GM23338 (cell line): ENCODE results near the gene CHST15.

ENCODE experiments used
- CREB1 ChIP-seq: fragments of 250-450 bp; sonication (Bioruptor Pico); IDR thresholded peaks from 2 replicates; pipeline ENCODE4 v1.5.0; 2020; ENCODE audit warnings: low read depth, mild to moderate bottlenecking, moderate library complexity
- CTCF ChIP-seq, 2 experiments: fragments of 200-600 bp in 1 of 2; sonication (generic) in 1 of 2; conservative IDR thresholded peaks; 2 replicates each; pipeline versions ENCODE4 v1.5.1 to v1.6.1; 2016 to 2017; ENCODE audit warnings: antibody characterized with exemption in 2 of 2, low read depth in 2 of 2, mild to moderate bottlenecking in 2 of 2, moderate library complexity in 1 of 2
- EZH2 ChIP-seq: fragments of 200-600 bp; sonication (generic); IDR thresholded peaks from one replicate; pipeline ENCODE4 v1.8.0; 2017; ENCODE audit warnings: antibody characterized with exemption, mild to moderate bottlenecking, low read depth; ENCODE audit not compliant: unreplicated experiment
- EZH2phosphoT487 ChIP-seq: fragments of 200-600 bp; sonication (generic); IDR thresholded peaks from one replicate; pipeline ENCODE4 v1.8.1; 2018; ENCODE audit warnings: antibody characterized with exemption; ENCODE audit not compliant: unreplicated experiment
- JUNB ChIP-seq: IDR thresholded peaks from one replicate; pipeline ENCODE4 v1.6.1; 2016; ENCODE audit warnings: antibody characterized with exemption; ENCODE audit not compliant: unreplicated experiment
- POLR2AphosphoS5 ChIP-seq: IDR thresholded peaks from 2 replicates; pipeline ENCODE4 v1.6.1; 2016; ENCODE audit warnings: antibody characterized with exemption, low read depth
- STAT1 ChIP-seq: IDR thresholded peaks from one replicate; pipeline ENCODE4 v1.6.1; 2016; ENCODE audit warnings: antibody characterized with exemption; ENCODE audit not compliant: unreplicated experiment
- ZNF114 ChIP-seq: fragments of 250-450 bp; sonication (Bioruptor Pico); IDR thresholded peaks from 2 replicates; pipeline ENCODE4 v1.5.0; 2020; ENCODE audit warnings: mild to moderate bottlenecking, moderate library complexity
- ZNF331 ChIP-seq: fragments of 250-450 bp; sonication (Bioruptor Pico); IDR thresholded peaks from 2 replicates; pipeline ENCODE4 v1.5.0; 2020; ENCODE audit warnings: low read depth, mild to moderate bottlenecking, moderate library complexity
- TF ChIP-seq, protein P1 (sequence below): IDR thresholded peaks from one replicate; pipeline ENCODE4 v1.6.1; 2018; ENCODE audit warnings: antibody characterized with exemption; ENCODE audit not compliant: unreplicated experiment
- TF ChIP-seq, protein P2 (sequence below): fragments of 250-450 bp; sonication (Bioruptor Pico); IDR thresholded peaks from 2 replicates; pipeline ENCODE4 v1.5.0; 2020; ENCODE audit warnings: mild to moderate bottlenecking, moderate library complexity

- TF ChIP-seq POLR2AphosphoS5 (no peak), CTCF (conservative IDR thresholded peaks at IDR 0.05; ENCODE audit: low read depth in 2 of 2) (no peak), EZH2phosphoT487 (no peak), EZH2 (no peak), CREB1 (CRISPR knock-in tag) (no peak), ZNF114 (CRISPR knock-in tag) (no peak), STAT1 (no peak), JUNB (no peak), ZNF331 (CRISPR knock-in tag) (no peak)
- TF ChIP-seq, protein P1, sequence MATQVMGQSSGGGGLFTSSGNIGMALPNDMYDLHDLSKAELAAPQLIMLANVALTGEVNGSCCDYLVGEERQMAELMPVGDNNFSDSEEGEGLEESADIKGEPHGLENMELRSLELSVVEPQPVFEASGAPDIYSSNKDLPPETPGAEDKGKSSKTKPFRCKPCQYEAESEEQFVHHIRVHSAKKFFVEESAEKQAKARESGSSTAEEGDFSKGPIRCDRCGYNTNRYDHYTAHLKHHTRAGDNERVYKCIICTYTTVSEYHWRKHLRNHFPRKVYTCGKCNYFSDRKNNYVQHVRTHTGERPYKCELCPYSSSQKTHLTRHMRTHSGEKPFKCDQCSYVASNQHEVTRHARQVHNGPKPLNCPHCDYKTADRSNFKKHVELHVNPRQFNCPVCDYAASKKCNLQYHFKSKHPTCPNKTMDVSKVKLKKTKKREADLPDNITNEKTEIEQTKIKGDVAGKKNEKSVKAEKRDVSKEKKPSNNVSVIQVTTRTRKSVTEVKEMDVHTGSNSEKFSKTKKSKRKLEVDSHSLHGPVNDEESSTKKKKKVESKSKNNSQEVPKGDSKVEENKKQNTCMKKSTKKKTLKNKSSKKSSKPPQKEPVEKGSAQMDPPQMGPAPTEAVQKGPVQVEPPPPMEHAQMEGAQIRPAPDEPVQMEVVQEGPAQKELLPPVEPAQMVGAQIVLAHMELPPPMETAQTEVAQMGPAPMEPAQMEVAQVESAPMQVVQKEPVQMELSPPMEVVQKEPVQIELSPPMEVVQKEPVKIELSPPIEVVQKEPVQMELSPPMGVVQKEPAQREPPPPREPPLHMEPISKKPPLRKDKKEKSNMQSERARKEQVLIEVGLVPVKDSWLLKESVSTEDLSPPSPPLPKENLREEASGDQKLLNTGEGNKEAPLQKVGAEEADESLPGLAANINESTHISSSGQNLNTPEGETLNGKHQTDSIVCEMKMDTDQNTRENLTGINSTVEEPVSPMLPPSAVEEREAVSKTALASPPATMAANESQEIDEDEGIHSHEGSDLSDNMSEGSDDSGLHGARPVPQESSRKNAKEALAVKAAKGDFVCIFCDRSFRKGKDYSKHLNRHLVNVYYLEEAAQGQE = no peak
- TF ChIP-seq, protein P2, sequence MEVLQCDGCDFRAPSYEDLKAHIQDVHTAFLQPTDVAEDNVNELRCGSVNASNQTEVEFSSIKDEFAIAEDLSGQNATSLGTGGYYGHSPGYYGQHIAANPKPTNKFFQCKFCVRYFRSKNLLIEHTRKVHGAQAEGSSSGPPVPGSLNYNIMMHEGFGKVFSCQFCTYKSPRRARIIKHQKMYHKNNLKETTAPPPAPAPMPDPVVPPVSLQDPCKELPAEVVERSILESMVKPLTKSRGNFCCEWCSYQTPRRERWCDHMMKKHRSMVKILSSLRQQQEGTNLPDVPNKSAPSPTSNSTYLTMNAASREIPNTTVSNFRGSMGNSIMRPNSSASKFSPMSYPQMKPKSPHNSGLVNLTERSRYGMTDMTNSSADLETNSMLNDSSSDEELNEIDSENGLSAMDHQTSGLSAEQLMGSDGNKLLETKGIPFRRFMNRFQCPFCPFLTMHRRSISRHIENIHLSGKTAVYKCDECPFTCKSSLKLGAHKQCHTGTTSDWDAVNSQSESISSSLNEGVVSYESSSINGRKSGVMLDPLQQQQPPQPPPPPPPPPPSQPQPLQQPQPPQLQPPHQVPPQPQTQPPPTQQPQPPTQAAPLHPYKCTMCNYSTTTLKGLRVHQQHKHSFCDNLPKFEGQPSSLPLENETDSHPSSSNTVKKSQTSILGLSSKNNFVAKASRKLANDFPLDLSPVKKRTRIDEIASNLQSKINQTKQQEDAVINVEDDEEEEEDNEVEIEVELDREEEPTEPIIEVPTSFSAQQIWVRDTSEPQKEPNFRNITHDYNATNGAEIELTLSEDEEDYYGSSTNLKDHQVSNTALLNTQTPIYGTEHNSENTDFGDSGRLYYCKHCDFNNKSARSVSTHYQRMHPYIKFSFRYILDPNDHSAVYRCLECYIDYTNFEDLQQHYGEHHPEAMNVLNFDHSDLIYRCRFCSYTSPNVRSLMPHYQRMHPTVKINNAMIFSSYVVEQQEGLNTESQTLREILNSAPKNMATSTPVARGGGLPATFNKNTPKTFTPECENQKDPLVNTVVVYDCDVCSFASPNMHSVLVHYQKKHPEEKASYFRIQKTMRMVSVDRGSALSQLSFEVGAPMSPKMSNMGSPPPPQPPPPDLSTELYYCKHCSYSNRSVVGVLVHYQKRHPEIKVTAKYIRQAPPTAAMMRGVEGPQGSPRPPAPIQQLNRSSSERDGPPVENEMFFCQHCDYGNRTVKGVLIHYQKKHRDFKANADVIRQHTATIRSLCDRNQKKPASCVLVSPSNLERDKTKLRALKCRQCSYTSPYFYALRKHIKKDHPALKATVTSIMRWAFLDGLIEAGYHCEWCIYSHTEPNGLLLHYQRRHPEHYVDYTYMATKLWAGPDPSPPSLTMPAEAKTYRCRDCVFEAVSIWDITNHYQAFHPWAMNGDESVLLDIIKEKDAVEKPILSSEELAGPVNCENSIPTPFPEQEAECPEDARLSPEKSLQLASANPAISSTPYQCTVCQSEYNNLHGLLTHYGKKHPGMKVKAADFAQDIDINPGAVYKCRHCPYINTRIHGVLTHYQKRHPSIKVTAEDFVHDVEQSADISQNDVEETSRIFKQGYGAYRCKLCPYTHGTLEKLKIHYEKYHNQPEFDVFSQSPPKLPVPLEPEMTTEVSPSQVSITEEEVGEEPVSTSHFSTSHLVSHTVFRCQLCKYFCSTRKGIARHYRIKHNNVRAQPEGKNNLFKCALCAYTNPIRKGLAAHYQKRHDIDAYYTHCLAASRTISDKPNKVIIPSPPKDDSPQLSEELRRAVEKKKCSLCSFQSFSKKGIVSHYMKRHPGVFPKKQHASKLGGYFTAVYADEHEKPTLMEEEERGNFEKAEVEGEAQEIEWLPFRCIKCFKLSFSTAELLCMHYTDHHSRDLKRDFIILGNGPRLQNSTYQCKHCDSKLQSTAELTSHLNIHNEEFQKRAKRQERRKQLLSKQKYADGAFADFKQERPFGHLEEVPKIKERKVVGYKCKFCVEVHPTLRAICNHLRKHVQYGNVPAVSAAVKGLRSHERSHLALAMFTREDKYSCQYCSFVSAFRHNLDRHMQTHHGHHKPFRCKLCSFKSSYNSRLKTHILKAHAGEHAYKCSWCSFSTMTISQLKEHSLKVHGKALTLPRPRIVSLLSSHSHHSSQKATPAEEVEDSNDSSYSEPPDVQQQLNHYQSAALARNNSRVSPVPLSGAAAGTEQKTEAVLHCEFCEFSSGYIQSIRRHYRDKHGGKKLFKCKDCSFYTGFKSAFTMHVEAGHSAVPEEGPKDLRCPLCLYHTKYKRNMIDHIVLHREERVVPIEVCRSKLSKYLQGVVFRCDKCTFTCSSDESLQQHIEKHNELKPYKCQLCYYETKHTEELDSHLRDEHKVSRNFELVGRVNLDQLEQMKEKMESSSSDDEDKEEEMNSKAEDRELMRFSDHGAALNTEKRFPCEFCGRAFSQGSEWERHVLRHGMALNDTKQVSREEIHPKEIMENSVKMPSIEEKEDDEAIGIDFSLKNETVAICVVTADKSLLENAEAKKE (CRISPR knock-in tag) = no peak
These were observed 5.2 kb upstream of the CHST15 start for GRCh38 chr10:124098575-124098974.
